ENCODE results near the gene TMEM115. TPM values are rescaled to one million over a fixed set of nuclear protein-coding genes. Genes with fewer than 3 reads are reported as not detected.

The TMEM115 gene
- total and polyA plus RNA-seq, 2 of the 4 experiments (the other 2 are of a cell fraction): 35.3 to 47.3 TPM

DNA sequence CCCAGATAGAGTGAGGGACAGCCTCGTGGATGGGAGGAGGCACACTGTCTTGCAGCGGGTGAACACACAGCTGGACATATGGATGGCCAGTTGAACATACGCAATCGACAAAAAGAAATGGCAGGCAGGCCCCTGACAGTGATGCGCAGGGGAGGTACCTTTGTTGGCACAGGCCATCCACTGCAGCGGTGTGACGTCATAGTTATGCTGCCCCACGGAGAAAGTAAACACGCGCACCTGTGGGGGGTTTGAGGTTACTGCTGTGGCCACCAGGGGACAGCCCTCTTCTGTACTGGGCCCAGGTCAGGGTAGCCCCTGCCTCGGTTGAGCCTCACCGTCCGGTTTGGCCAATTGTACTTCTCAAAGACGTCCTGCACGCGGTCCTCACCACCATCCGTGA, 19.4 kb upstream of the TMEM115 start:
- intact Hi-C loops (cut with micrococcal nuclease): no loop called here
- POLR2A ChIA-PET (ENCODE audit: unreplicated experiment): no interaction called here

More for the DNA sequence above, 19.4 kb upstream of the TMEM115 start:
- no peak overlapping the region for H2AK9ac ChIP-seq (replicated peaks; ENCODE audit: low read depth, low read length, poor library complexity)
- H3K27me3 ChIP-seq (ENCODE audit: control insufficient read depth, insufficient read depth, low read length): peaks cover 28% of the 10 kb centered on the region; the same call in 1 of the 2 replicates
- H2AFZ ChIP-seq (replicated peaks; ENCODE audit: low read length, poor library complexity): no peak overlapping the region
- H2BK15ac ChIP-seq (ENCODE audit: low read depth, low read length): no peak overlapping the region
- no peak overlapping the region for H3K23ac ChIP-seq (ENCODE audit: low read depth, low read length)
- H2BK20ac ChIP-seq (ENCODE audit: low read depth, low read length): no peak overlapping the region
- no peak overlapping the region for H3K9ac ChIP-seq (ENCODE audit: low read depth, low read length)
- H3K9me3 ChIP-seq (ENCODE audit: control insufficient read depth, insufficient read depth, low read length): no peaks in the 10 kb centered on the region
- no peak overlapping the region for H3K4ac ChIP-seq (ENCODE audit: low read depth, low read length)
- no peaks in the 10 kb centered on the region for H3K36me3 ChIP-seq (ENCODE audit: control insufficient read depth, insufficient read depth, low read length)
- H4K8ac ChIP-seq (ENCODE audit: low read depth in 2 of 2, low read length in 2 of 2): no peak overlapping the region
- H2BK5ac ChIP-seq (ENCODE audit: low read depth, low read length, poor library complexity, severe bottlenecking): no peak overlapping the region
- no peak overlapping the region for H3K14ac ChIP-seq (replicated peaks; ENCODE audit: low read depth, low read length)
- no peak overlapping the region for H4K5ac ChIP-seq (ENCODE audit: low read depth, low read length)
- H4K20me1 ChIP-seq (ENCODE audit: insufficient read depth, low read length): no peaks in the 10 kb centered on the region
- TF ChIP-seq MAZ (IDR thresholded peaks at IDR 0.05; ENCODE audit: borderline replicate concordance, low read depth, low read length) (no peak), MXI1 (IDR thresholded peaks at IDR 0.05; ENCODE audit: borderline replicate concordance, low read depth, low read length) (no peak), FOS (IDR thresholded peaks at IDR 0.05; ENCODE audit: low read depth, low read length) (no peak), RFX5 (IDR thresholded peaks at IDR 0.05; ENCODE audit: low read depth, low read length) (no peak), SMC3 (IDR thresholded peaks at IDR 0.05; ENCODE audit: low read depth, low read length) (no peak), CHD1 (IDR thresholded peaks at IDR 0.05; ENCODE audit: low read depth, low read length) (no peak), RCOR1 (IDR thresholded peaks at IDR 0.05; ENCODE audit: insufficient replicate concordance, low read length) (no peak), NFE2L2 (IDR thresholded peaks at IDR 0.05; ENCODE audit: low read depth, low read length) (no peak), RAD21 (IDR thresholded peaks at IDR 0.05; ENCODE audit: low read length) (no peak), MAFK (IDR thresholded peaks at IDR 0.05; ENCODE audit: low read depth, low read length) (no peak), POLR2A (IDR thresholded peaks at IDR 0.05; ENCODE audit: low read depth, low read length) (no peak), BHLHE40 (IDR thresholded peaks at IDR 0.05; ENCODE audit: low read depth, low read length) (no peak), CEBPB (IDR thresholded peaks at IDR 0.05; ENCODE audit: low read depth, low read length) (no peak)
- TF ChIP-seq, protein P1, sequence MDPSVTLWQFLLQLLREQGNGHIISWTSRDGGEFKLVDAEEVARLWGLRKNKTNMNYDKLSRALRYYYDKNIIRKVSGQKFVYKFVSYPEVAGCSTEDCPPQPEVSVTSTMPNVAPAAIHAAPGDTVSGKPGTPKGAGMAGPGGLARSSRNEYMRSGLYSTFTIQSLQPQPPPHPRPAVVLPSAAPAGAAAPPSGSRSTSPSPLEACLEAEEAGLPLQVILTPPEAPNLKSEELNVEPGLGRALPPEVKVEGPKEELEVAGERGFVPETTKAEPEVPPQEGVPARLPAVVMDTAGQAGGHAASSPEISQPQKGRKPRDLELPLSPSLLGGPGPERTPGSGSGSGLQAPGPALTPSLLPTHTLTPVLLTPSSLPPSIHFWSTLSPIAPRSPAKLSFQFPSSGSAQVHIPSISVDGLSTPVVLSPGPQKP (IDR thresholded peaks at IDR 0.05; ENCODE audit: borderline replicate concordance, low read depth, low read length): no peak
- TF ChIP-seq, protein P2, sequence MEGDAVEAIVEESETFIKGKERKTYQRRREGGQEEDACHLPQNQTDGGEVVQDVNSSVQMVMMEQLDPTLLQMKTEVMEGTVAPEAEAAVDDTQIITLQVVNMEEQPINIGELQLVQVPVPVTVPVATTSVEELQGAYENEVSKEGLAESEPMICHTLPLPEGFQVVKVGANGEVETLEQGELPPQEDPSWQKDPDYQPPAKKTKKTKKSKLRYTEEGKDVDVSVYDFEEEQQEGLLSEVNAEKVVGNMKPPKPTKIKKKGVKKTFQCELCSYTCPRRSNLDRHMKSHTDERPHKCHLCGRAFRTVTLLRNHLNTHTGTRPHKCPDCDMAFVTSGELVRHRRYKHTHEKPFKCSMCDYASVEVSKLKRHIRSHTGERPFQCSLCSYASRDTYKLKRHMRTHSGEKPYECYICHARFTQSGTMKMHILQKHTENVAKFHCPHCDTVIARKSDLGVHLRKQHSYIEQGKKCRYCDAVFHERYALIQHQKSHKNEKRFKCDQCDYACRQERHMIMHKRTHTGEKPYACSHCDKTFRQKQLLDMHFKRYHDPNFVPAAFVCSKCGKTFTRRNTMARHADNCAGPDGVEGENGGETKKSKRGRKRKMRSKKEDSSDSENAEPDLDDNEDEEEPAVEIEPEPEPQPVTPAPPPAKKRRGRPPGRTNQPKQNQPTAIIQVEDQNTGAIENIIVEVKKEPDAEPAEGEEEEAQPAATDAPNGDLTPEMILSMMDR (conservative IDR thresholded peaks at IDR 0.05; ENCODE audit: low read depth, low read length): no peak
- TF ChIP-seq, protein P3, sequence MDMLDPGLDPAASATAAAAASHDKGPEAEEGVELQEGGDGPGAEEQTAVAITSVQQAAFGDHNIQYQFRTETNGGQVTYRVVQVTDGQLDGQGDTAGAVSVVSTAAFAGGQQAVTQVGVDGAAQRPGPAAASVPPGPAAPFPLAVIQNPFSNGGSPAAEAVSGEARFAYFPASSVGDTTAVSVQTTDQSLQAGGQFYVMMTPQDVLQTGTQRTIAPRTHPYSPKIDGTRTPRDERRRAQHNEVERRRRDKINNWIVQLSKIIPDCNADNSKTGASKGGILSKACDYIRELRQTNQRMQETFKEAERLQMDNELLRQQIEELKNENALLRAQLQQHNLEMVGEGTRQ (IDR thresholded peaks at IDR 0.05; ENCODE audit: low read depth, low read length): no peak
- H4K91ac ChIP-seq (ENCODE audit: insufficient read depth, low read depth, low read length): no peak overlapping the region
- no peak overlapping the region for H2BK120ac ChIP-seq (ENCODE audit: low read depth, low read length)
- H2AK5ac ChIP-seq (ENCODE audit: low read depth, low read length): no peak overlapping the region
- 72% methylated on average over 6 of the region's 17 CpGs; no CpG with 5 or more reads in 1 of the 2 experiments for WGBS, 2 experiments (ENCODE audit: extremely low coverage in 2 of 2, insufficient read length in 1 of 2)
- no TSS peak for BruUV-seq (replicated peaks)
- no peak overlapping the region for H3K27ac ChIP-seq (ENCODE audit: insufficient read depth, low read length)
- H3K4me2 ChIP-seq (ENCODE audit: low read depth, low read length): no peak overlapping the region
- no peak overlapping the region for H3K56ac ChIP-seq (ENCODE audit: extremely low read depth, insufficient read depth, low read length)
- ATAC-seq (ENCODE audit: low read depth) (no peak), DNase-seq (no peak)
- no peaks in the 10 kb centered on the region for H3K9me1 ChIP-seq (ENCODE audit: insufficient read depth, low read length)
- no peaks in the 10 kb centered on the region for H3K4me1 ChIP-seq (ENCODE audit: control insufficient read depth, insufficient read depth, low read length)
- CTCF ChIA-PET: no interaction called here
- H3K79me1 ChIP-seq (ENCODE audit: low read depth in 1 of 2, low read length in 2 of 2): no peaks in the 10 kb centered on the region
- no peak overlapping the region for H3K18ac ChIP-seq (ENCODE audit: low read depth, low read length)
- no peak overlapping the region for H3K4me3 ChIP-seq (ENCODE audit: insufficient read depth, low read depth, low read length)
- dilution Hi-C loops (cut with HindIII; ENCODE audit: low sequenced_read_pairs, unreplicated experiment): no loop called here
- in situ Hi-C loops (cut with MboI; ENCODE audit: low sequenced_read_pairs): no loop called here
